Panc1 (cell line): ENCODE results near the gene TEX30. TPM values are rescaled to one million over a fixed set of nuclear protein-coding genes. Genes with fewer than 3 reads are reported as not detected.

Experiments
- ATAC-seq: fragments of 200-7000 bp; cut with Tn5 transposase; 2 replicates; pipeline ENCODE4 v1.9.1; 2020; ENCODE audit warnings: mild to moderate bottlenecking, moderate library complexity
- BruUV-seq: library from RNA; stranded (reverse); fragments of 400-500 nt; replicated peaks from 2 replicates; lab custom pipeline; 2021; lab: Mats Ljungman, UMichigan
- CTCF ChIA-PET: fragments of 300-600 bp; sonication (Branson Sonifier 250); formaldehyde crosslinking; loops from one replicate; lab custom pipeline; 2022; ENCODE audit warnings: antibody characterized with exemption; lab: Charles Lee
- POLR2A ChIA-PET: fragments of 300-600 bp; sonication (Branson Sonifier 250); formaldehyde crosslinking; loops from one replicate; lab custom pipeline; 2022; ENCODE audit warnings: antibody characterized with exemption; lab: Charles Lee
- DNase-seq: peaks from one replicate; pipeline ENCODE4 v3.0.0-alpha.2; 2010; ENCODE audit warnings: low read depth, low spot score
- H3K27ac ChIP-seq: 2 replicates; pipeline ENCODE4 v1.5.1; 2011; ENCODE audit warnings: mild to moderate bottlenecking, low read length, inconsistent platforms
- H3K27me3 ChIP-seq: fragments of 200-500 bp; sonication (Bioruptor generic); 2 replicates; pipeline ENCODE4 v1.6.0; 2014; ENCODE audit warnings: low read length, inconsistent platforms; ENCODE audit not compliant: control insufficient read depth, insufficient read depth
- H3K36me3 ChIP-seq: fragments of 200-500 bp; sonication (Bioruptor generic); 2 replicates; pipeline ENCODE4 v1.5.1; 2014; ENCODE audit warnings: inconsistent platforms, mild to moderate bottlenecking, low read length, moderate library complexity; ENCODE audit not compliant: control insufficient read depth, insufficient read depth
- H3K4me1 ChIP-seq: 2 replicates; pipeline ENCODE4 v1.5.1; 2011; ENCODE audit warnings: inconsistent platforms, mild to moderate bottlenecking, low read length, moderate library complexity; ENCODE audit not compliant: control insufficient read depth, insufficient read depth
- H3K4me3 ChIP-seq, 2 experiments: 2 replicates each; pipeline ENCODE4 v1.5.1; 2011 to 2012; ENCODE audit warnings: low read depth in 2 of 2, low read length in 2 of 2, mild to moderate bottlenecking in 2 of 2, inconsistent platforms in 1 of 2, moderate library complexity in 1 of 2
- H3K9me3 ChIP-seq: fragments of 200-500 bp; sonication (Bioruptor generic); 2 replicates; pipeline ENCODE4 v1.5.1; 2014; ENCODE audit warnings: low read depth, mild to moderate bottlenecking, inconsistent platforms, low read length, moderate library complexity; ENCODE audit not compliant: control insufficient read depth, insufficient read depth
- POLR2AphosphoS5 ChIP-seq: IDR thresholded peaks from 2 replicates; pipeline ENCODE4 v1.6.1; 2012; ENCODE audit warnings: mild to moderate bottlenecking, low read depth, low read length, moderate library complexity
- SIN3A ChIP-seq: IDR thresholded peaks from 2 replicates; pipeline ENCODE4 v1.6.1; 2012; ENCODE audit warnings: low read depth, mild to moderate bottlenecking, low read length, moderate library complexity, borderline replicate concordance; ENCODE audit not compliant: insufficient read depth
- TCF7L2 ChIP-seq: IDR thresholded peaks from 2 replicates; pipeline ENCODE4 v1.6.1; 2011; ENCODE audit warnings: mild to moderate bottlenecking, low read depth, low read length, inconsistent platforms
- in situ Hi-C: cut with HindIII; loops from 2 replicates; pipeline ENCODE4 v1.10.0; 2016; ENCODE audit warnings: low sequenced_read_pairs, low pct_unique_long_range_greater_than_20kb
- intact Hi-C: fragments of 100-400 bp; cut with micrococcal nuclease; formaldehyde crosslinking; loops from one replicate; pipeline ENCODE4 v1.10.0; 2022; ENCODE audit not compliant: unreplicated experiment
- total RNA-seq: library from RNA; stranded (reverse); gene quantifications from one replicate; pipeline ENCODE4 v1.2.1, GENCODE V29; 2021; ENCODE audit not compliant: unreplicated experiment
- TF ChIP-seq, protein P1 (sequence below), 2 experiments: IDR thresholded peaks; 2 replicates each; pipeline ENCODE4 v1.6.1; 2011 to 2012; ENCODE audit warnings: low read depth in 2 of 2, control low read depth in 1 of 2, low read length in 1 of 2, mild to moderate bottlenecking in 1 of 2, moderate library complexity in 1 of 2; ENCODE audit not compliant: insufficient read depth in 1 of 2
- TF ChIP-seq, protein P2 (sequence below): fragments of 450-650 bp; IDR thresholded peaks from 2 replicates; pipeline ENCODE4 v1.5.1; 2017; ENCODE audit warnings: mild to moderate bottlenecking

TEX30 gene
- total RNA-seq, 1 experiment from 2014 or later = 20.8 TPM

DNA sequence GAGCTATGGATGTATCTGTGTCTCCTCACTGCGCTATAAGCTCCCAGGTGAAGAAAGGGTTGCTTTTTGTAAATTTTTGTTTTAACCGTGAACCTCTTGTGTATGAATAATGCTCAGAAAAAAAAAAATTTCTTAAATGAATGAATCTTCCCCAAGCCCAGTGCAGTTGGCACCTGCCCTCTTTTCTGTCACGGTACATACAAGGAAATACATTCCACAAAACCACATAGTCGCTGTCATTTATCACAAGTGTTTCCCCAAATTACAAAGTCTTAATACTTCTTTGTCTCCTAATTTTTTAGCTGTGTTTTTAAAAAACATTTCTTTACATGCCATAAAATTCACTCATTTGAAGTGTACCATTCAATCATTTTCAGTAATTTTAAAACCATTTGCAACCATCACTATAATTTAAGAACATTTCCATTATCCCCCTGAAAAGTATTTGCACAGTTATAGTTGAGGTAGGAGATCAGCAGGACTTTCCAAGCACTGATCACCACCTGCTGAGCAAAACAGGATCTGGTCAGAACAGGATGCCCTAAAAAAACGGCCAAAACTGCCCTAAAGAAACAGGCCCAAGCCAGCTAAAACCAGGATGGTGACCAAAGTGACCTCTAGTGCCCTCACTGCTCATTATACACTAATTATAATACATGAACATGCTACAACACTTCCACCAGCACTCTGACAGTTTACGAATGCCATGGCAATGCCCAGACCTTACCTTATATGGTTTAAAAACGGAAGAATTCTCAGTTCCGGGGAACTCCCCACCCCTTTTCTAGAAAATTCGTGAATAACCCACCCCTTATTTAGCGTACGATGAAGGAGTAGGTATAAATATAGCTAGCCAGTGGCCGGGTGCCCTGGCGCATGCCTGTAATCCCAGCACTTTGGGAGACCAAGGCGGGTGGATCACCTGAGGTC lies 1.3 kb upstream of the TEX30 start:
- intact Hi-C loops (no loop called here), in situ Hi-C loops (no loop called here)
- Histone ChIP-seq H3K27me3 (no peaks in the 10 kb centered on the region), H3K36me3 (no peaks in the 10 kb centered on the region; the same call in 1 of the 2 replicates), H3K27ac (peak overlapping the region; percentile 87; the same call in 1 of the 2 replicates), H3K4me1 (no peaks in the 10 kb centered on the region; the same call in 1 of the 2 replicates), H3K4me3 (no peak overlapping the region), H3K9me3 (no peaks in the 10 kb centered on the region)
- TF ChIP-seq TCF7L2 (no peak), POLR2AphosphoS5 (no peak), SIN3A (no peak)
- TF ChIP-seq, protein P1, sequence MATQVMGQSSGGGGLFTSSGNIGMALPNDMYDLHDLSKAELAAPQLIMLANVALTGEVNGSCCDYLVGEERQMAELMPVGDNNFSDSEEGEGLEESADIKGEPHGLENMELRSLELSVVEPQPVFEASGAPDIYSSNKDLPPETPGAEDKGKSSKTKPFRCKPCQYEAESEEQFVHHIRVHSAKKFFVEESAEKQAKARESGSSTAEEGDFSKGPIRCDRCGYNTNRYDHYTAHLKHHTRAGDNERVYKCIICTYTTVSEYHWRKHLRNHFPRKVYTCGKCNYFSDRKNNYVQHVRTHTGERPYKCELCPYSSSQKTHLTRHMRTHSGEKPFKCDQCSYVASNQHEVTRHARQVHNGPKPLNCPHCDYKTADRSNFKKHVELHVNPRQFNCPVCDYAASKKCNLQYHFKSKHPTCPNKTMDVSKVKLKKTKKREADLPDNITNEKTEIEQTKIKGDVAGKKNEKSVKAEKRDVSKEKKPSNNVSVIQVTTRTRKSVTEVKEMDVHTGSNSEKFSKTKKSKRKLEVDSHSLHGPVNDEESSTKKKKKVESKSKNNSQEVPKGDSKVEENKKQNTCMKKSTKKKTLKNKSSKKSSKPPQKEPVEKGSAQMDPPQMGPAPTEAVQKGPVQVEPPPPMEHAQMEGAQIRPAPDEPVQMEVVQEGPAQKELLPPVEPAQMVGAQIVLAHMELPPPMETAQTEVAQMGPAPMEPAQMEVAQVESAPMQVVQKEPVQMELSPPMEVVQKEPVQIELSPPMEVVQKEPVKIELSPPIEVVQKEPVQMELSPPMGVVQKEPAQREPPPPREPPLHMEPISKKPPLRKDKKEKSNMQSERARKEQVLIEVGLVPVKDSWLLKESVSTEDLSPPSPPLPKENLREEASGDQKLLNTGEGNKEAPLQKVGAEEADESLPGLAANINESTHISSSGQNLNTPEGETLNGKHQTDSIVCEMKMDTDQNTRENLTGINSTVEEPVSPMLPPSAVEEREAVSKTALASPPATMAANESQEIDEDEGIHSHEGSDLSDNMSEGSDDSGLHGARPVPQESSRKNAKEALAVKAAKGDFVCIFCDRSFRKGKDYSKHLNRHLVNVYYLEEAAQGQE (IDR thresholded peaks at IDR 0.05; ENCODE audit: insufficient read depth in 1 of 2, low read depth in 2 of 2, low read length in 1 of 2) = no peak
- TF ChIP-seq, protein P2, sequence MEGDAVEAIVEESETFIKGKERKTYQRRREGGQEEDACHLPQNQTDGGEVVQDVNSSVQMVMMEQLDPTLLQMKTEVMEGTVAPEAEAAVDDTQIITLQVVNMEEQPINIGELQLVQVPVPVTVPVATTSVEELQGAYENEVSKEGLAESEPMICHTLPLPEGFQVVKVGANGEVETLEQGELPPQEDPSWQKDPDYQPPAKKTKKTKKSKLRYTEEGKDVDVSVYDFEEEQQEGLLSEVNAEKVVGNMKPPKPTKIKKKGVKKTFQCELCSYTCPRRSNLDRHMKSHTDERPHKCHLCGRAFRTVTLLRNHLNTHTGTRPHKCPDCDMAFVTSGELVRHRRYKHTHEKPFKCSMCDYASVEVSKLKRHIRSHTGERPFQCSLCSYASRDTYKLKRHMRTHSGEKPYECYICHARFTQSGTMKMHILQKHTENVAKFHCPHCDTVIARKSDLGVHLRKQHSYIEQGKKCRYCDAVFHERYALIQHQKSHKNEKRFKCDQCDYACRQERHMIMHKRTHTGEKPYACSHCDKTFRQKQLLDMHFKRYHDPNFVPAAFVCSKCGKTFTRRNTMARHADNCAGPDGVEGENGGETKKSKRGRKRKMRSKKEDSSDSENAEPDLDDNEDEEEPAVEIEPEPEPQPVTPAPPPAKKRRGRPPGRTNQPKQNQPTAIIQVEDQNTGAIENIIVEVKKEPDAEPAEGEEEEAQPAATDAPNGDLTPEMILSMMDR = no peak
- POLR2A ChIA-PET = no interaction called here
- no TSS peak for BruUV-seq
- ATAC-seq (no peak), DNase-seq (no peak)
- CTCF ChIA-PET = no interaction called here

DNA sequence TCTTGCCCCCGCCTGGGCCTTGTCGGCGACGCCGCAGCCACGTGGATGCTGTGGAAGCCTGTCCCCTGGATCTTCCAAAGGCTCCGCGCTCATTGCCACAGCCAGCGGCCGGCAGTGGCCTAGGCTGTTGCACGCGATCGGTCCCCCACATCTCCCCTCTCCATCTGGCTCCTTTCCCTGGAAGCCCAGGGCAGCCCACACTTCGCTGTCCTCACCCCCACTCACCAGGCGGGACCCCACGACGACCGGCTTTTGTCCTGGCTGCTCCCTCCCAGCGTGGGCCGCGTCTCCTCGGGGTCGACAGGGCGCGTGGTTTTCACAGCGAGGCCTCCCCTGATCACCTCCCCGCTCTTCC lies 605 bp upstream of the TEX30 start:
- DNase-seq (no peak), ATAC-seq (peak; percentile 31)
- Histone ChIP-seq H3K27me3 (no peaks in the 10 kb centered on the region), H3K27ac (peak overlapping the region; percentile 87), H3K36me3 (no peaks in the 10 kb centered on the region; the same call in 1 of the 2 replicates), H3K4me1 (no peaks in the 10 kb centered on the region; the same call in 1 of the 2 replicates), H3K9me3 (no peaks in the 10 kb centered on the region), H3K4me3 (peak overlapping the region; percentile 68 to 76)
- ChIA-PET POLR2A (no interaction called here), CTCF (no interaction called here)
- intact Hi-C loops = no loop called here
- no TSS peak for BruUV-seq
- in situ Hi-C loops = no loop called here
- TF ChIP-seq, protein P2 = no peak
- TF ChIP-seq POLR2AphosphoS5 (no peak), TCF7L2 (no peak), SIN3A (no peak)
- TF ChIP-seq, protein P1 (IDR thresholded peaks at IDR 0.05; ENCODE audit: insufficient read depth in 1 of 2, low read depth in 2 of 2, low read length in 1 of 2) = no peak
